HFFc6 (cell line): ENCODE data around the gene TIMP3. TPM values are rescaled to one million over a fixed set of nuclear protein-coding genes. Genes with fewer than 3 reads are reported as not detected.

Experiments
- DNase-seq: peaks from one replicate; pipeline ENCODE4 v3.0.0-alpha.2; 2018
- H3K27ac Mint-ChIP-seq: 2 replicates; pipeline ENCODE4 v1.8.0; 2020; ENCODE audit warnings: mild to moderate bottlenecking, mixed read lengths
- H3K27me3 Mint-ChIP-seq: 2 replicates; pipeline ENCODE4 v1.8.0; 2021; ENCODE audit warnings: mild to moderate bottlenecking, moderate library complexity, mixed read lengths; ENCODE audit not compliant: insufficient read depth
- H3K36me3 Mint-ChIP-seq: 2 replicates; pipeline ENCODE4 v1.8.0; 2021; ENCODE audit warnings: low read depth, mixed read lengths
- H3K4me1 Mint-ChIP-seq: 2 replicates; pipeline ENCODE4 v1.8.0; 2020; ENCODE audit warnings: low read depth, mixed read lengths
- H3K4me3 Mint-ChIP-seq: 2 replicates; pipeline ENCODE4 v1.8.0; 2020; ENCODE audit warnings: mild to moderate bottlenecking, moderate library complexity, mixed read lengths
- H3K9me3 Mint-ChIP-seq: 2 replicates; pipeline ENCODE4 v1.8.0; 2020; ENCODE audit warnings: mild to moderate bottlenecking, mixed read lengths
- total RNA-seq, 6 experiments: library from RNA; stranded (reverse); fragmentation: NEBNext Ultra II Directional; extraction: Animal tissue kit (Norgen Biotek cat#: 25700); gene quantifications; 2 replicates in 1 of 6; 3 replicates in 5 of 6; pipeline ENCODE4 v1.2.3, GENCODE V29; 2021
- TF ChIP-seq, protein P1 (sequence below): fragments of 200-600 bp; sonication (generic); IDR thresholded peaks from 2 replicates; pipeline ENCODE4 v1.5.0; 2021; ENCODE audit warnings: antibody characterized with exemption, mild to moderate bottlenecking

Gene TIMP3
- total RNA-seq, 6 experiments from 2014 or later, result 303 to 525 (median 354) TPM

- H3K27me3 Mint-ChIP-seq, result peaks cover 16% of the 10 kb centered on the region
- H3K4me3 Mint-ChIP-seq, result no peak overlapping the region
- H3K9me3 Mint-ChIP-seq, result no peaks in the 10 kb centered on the region
- H3K4me1 Mint-ChIP-seq, result no peaks in the 10 kb centered on the region
- no peak overlapping the region for H3K27ac Mint-ChIP-seq
- H3K36me3 Mint-ChIP-seq, result peaks cover 41% of the 10 kb centered on the region
- TF ChIP-seq, protein P1, sequence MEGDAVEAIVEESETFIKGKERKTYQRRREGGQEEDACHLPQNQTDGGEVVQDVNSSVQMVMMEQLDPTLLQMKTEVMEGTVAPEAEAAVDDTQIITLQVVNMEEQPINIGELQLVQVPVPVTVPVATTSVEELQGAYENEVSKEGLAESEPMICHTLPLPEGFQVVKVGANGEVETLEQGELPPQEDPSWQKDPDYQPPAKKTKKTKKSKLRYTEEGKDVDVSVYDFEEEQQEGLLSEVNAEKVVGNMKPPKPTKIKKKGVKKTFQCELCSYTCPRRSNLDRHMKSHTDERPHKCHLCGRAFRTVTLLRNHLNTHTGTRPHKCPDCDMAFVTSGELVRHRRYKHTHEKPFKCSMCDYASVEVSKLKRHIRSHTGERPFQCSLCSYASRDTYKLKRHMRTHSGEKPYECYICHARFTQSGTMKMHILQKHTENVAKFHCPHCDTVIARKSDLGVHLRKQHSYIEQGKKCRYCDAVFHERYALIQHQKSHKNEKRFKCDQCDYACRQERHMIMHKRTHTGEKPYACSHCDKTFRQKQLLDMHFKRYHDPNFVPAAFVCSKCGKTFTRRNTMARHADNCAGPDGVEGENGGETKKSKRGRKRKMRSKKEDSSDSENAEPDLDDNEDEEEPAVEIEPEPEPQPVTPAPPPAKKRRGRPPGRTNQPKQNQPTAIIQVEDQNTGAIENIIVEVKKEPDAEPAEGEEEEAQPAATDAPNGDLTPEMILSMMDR, result no peak
- DNase-seq, result no peak
Measured at GRCh38 chr22:32861330-32861729, 59.8 kb downstream of the TIMP3 start.

DNA sequence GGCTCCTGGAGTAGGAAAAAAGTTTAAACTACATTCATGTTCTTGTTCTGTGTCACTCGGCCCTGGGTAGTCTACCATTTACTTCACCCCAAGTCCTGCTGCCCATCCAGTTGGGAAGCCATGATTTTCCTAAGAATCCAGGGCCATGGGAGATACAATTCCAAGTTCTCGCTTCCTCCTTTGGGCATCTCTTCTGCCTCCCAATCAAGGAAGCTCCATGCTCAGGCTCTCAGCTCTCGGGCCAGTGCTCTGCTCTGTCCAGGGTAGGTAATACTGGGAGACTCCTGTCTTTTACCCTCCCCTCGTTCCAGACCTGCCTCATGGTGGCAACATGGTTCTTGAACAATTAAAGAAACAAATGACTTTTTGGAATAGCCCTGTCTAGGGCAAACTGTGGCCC, 60.6 kb downstream of the TIMP3 start:
- TF ChIP-seq, protein P1, result no peak
- H3K4me1 Mint-ChIP-seq, result no peaks in the 10 kb centered on the region
- no peak for DNase-seq

DNA sequence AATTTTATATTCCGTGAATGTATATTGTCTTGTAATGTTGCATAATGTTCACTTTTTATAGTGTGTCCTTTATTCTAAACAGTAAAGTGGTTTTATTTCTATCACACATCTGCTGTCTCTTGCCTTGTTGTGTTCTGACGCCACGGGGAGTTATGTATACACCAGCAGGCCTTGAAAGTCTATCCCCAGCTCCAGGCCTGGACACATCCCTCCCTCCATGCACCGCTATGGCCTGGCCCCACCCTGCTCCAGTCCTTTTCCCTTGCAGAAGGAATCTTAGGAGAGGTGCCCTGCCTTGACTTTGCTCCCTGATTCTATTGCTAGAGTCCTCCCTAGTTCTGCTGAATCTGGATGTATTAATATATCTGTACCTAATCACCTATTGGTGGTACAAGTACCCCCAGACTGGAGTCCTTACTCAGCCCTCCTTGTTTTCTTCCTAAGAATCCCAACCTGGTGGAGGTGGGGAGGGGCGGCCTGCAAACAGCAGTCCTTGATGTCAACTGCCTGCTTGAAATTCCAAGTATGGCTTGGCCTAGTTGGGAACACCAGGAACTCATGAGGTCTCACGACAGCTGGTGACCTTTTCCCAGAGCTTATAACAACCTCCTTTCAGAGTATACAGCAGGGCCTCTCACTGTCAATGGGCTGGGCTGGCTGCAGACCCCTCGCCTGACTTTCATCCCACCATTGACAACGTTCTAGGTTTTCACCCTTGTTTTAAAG, 61.6 kb downstream of the TIMP3 start:
- H3K36me3 Mint-ChIP-seq, result peaks cover 30% of the 10 kb centered on the region
- H3K27me3 Mint-ChIP-seq, result peaks cover 16% of the 10 kb centered on the region
- no peaks in the 10 kb centered on the region for H3K9me3 Mint-ChIP-seq
- DNase-seq, result no peak
- no peak overlapping the region for H3K4me3 Mint-ChIP-seq
- no peaks in the 10 kb centered on the region for H3K4me1 Mint-ChIP-seq
- TF ChIP-seq, protein P1, result no peak
- H3K27ac Mint-ChIP-seq, result no peak overlapping the region

More for the DNA sequence above, 60.6 kb downstream of the TIMP3 start:
- Mint-ChIP-seq H3K4me3 (no peak overlapping the region), H3K27ac (0 out of 2 replicates have a peak overlapping the region, but pooled peaks have one; percentile 27), H3K27me3 (peaks cover 16% of the 10 kb centered on the region), H3K36me3 (peaks cover 36% of the 10 kb centered on the region), H3K9me3 (no peaks in the 10 kb centered on the region)

GRCh38 chr22:32864041-32864440, 62.5 kb downstream of the TIMP3 start:
- H3K9me3 Mint-ChIP-seq, result no peaks in the 10 kb centered on the region
- TF ChIP-seq, protein P1, result no peak
- H3K36me3 Mint-ChIP-seq, result peaks cover 27% of the 10 kb centered on the region
- H3K4me3 Mint-ChIP-seq, result no peak overlapping the region
- no peaks in the 10 kb centered on the region for H3K4me1 Mint-ChIP-seq
- H3K27me3 Mint-ChIP-seq, result peaks cover 16% of the 10 kb centered on the region
- H3K27ac Mint-ChIP-seq, result no peak overlapping the region
- DNase-seq, result no peak

DNA sequence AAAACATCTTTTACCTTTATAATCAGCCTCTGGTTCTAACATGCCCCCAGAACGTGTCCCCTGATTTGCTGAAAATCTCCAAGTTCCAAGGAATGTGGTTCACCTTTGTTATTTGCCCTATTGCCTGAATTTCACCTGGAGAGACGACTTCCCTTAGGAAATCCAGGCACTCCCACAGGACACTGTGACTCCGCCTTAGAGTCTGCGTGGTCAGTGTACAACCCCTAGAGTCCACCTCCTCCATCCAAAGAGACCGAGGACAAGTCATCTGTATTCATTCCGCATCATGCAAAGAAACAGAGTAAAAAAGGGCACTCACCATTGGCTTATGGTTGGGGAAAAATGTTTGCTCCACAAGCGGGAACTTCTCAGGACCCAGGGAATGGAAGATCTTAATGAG, 63.1 kb downstream of the TIMP3 start:
- TF ChIP-seq, protein P1, result no peak
- Mint-ChIP-seq H3K36me3 (peaks cover 21% of the 10 kb centered on the region), H3K27ac (no peak overlapping the region), H3K4me3 (no peak overlapping the region), H3K27me3 (peaks cover 15% of the 10 kb centered on the region), H3K4me1 (no peaks in the 10 kb centered on the region), H3K9me3 (no peaks in the 10 kb centered on the region)
- no peak for DNase-seq
